Neural cell (in vitro differentiated cells): ENCODE measurements around the gene PGAP6. TPM values are rescaled to one million over a fixed set of nuclear protein-coding genes. Genes with fewer than 3 reads are reported as not detected.

Experiments
- H2AFZ ChIP-seq: fragments of 200-600, 300-800 bp; sonication (generic), shearing (Covaris generic); 2 replicates; pipeline ENCODE4 v1.6.0; 2014; ENCODE audit warnings: low read depth, mild to moderate bottlenecking, antibody characterized with exemption, low read length, moderate library complexity
- H3F3A ChIP-seq: fragments of 200-600 bp; shearing (Covaris generic); 2 replicates; pipeline ENCODE4 v1.6.1; 2016; ENCODE audit warnings: mild to moderate bottlenecking, moderate library complexity, mixed read lengths, antibody characterized with exemption, low read length; ENCODE audit not compliant: insufficient read depth, poor library complexity, severe bottlenecking
- H3K27ac ChIP-seq: fragments of 200-600, 300-800 bp; sonication (generic), shearing (Covaris generic); 2 replicates; pipeline ENCODE4 v1.5.1; 2014; ENCODE audit warnings: mild to moderate bottlenecking, low read length, moderate library complexity
- H3K27me3 ChIP-seq: fragments of 300-800, 200-600 bp; sonication (generic), shearing (Covaris generic); 2 replicates; pipeline ENCODE4 v1.6.0; 2014; ENCODE audit warnings: mild to moderate bottlenecking, low read depth, low read length, moderate library complexity; ENCODE audit not compliant: insufficient read depth
- H3K36me3 ChIP-seq: fragments of 300-800, 200-600 bp; sonication (generic), shearing (Covaris generic); 2 replicates; pipeline ENCODE4 v1.5.1; 2014; ENCODE audit warnings: mild to moderate bottlenecking, antibody characterized with exemption, low read length, moderate library complexity; ENCODE audit not compliant: insufficient read depth
- H3K4me2 ChIP-seq: fragments of 300-800, 200-600 bp; sonication (generic), shearing (Covaris generic); 2 replicates; pipeline ENCODE4 v1.6.0; 2014; ENCODE audit warnings: mild to moderate bottlenecking, low read length
- H3K4me3 ChIP-seq: fragments of 300-800, 200-600 bp; sonication (generic), shearing (Covaris generic); 2 replicates; pipeline ENCODE4 v1.5.1; 2014; ENCODE audit warnings: mild to moderate bottlenecking, low read length, moderate library complexity
- H3K79me2 ChIP-seq: fragments of 200-600 bp; shearing (Covaris generic); replicated peaks from 2 replicates; pipeline ENCODE4 v1.6.0; 2014; ENCODE audit warnings: mild to moderate bottlenecking, low read length, moderate library complexity; ENCODE audit not compliant: insufficient read depth
- H3K9ac ChIP-seq: fragments of 300-800, 200-600 bp; sonication (generic), shearing (Covaris generic); 2 replicates; pipeline ENCODE4 v1.6.1; 2016; ENCODE audit warnings: mild to moderate bottlenecking, low read length, mixed read lengths
- H3K9me2 ChIP-seq: fragments of 200-600 bp; shearing (Covaris generic); 2 replicates; pipeline ENCODE4 v1.6.1; 2016; ENCODE audit warnings: mild to moderate bottlenecking, low read length, mixed read lengths; ENCODE audit not compliant: insufficient read depth
- H3K9me3 ChIP-seq: fragments of 200-600, 300-800 bp; sonication (generic), shearing (Covaris generic); 2 replicates; pipeline ENCODE4 v1.6.1; 2016; ENCODE audit warnings: mild to moderate bottlenecking, mixed run types, low read length, moderate library complexity, mixed read lengths
- H4K20me1 ChIP-seq: fragments of 200-600 bp; shearing (Covaris generic); 2 replicates; pipeline ENCODE4 v1.6.1; 2016; ENCODE audit warnings: mild to moderate bottlenecking, mixed run types; ENCODE audit not compliant: insufficient read depth
- EP300 ChIP-seq: fragments of 450-650 bp; conservative IDR thresholded peaks from 2 replicates; pipeline ENCODE4 v1.6.1; 2014; ENCODE audit warnings: antibody characterized with exemption, mild to moderate bottlenecking, moderate library complexity; ENCODE audit not compliant: poor library complexity, severe bottlenecking
- EZH2 ChIP-seq: fragments of 200-600, 300-800 bp; shearing (Covaris generic), sonication (generic); IDR thresholded peaks from 2 replicates; pipeline ENCODE4 v1.6.1; 2014; ENCODE audit warnings: antibody characterized with exemption, low read length, borderline replicate concordance, mild to moderate bottlenecking; ENCODE audit not compliant: insufficient read depth, poor library complexity, severe bottlenecking
- MXI1 ChIP-seq: fragments of 450-650 bp; conservative IDR thresholded peaks from 2 replicates; pipeline ENCODE4 v1.6.1; 2014; ENCODE audit warnings: antibody characterized with exemption, mild to moderate bottlenecking; ENCODE audit not compliant: poor library complexity, severe bottlenecking
- POLR2AphosphoS5 ChIP-seq: IDR thresholded peaks from 2 replicates; pipeline ENCODE4 v1.6.1; 2012
- RAD21 ChIP-seq: fragments of 450-650 bp; conservative IDR thresholded peaks from 2 replicates; pipeline ENCODE4 v1.6.1; 2014; ENCODE audit warnings: antibody characterized with exemption, mild to moderate bottlenecking, moderate library complexity
- SMC3 ChIP-seq: fragments of 450-650 bp; conservative IDR thresholded peaks from 2 replicates; pipeline ENCODE4 v1.6.1; 2014; ENCODE audit warnings: antibody characterized with exemption, mild to moderate bottlenecking, moderate library complexity; ENCODE audit not compliant: poor library complexity
- TAF1 ChIP-seq: IDR thresholded peaks from 2 replicates; pipeline ENCODE4 v1.6.1; 2012; ENCODE audit warnings: low read depth
- polyA plus RNA-seq: library from polyadenylated mRNA; depleted of rRNA; stranded (reverse); fragments of >200 nt; gene quantifications from 2 replicates; pipeline ENCODE4 v1.2.3, GENCODE V29; 2014
- TF ChIP-seq, protein P1 (sequence below): fragments of 450-650 bp; IDR thresholded peaks from 2 replicates; pipeline ENCODE4 v1.5.1; 2014; ENCODE audit warnings: antibody characterized with exemption, mild to moderate bottlenecking, moderate library complexity; ENCODE audit not compliant: poor library complexity, severe bottlenecking
- TF ChIP-seq, protein P2 (sequence below): IDR thresholded peaks from 2 replicates; pipeline ENCODE4 v1.6.1; 2012; ENCODE audit warnings: borderline replicate concordance

PGAP6 gene
- polyA plus RNA-seq, 1 donor from 2014 or later: 47.3 TPM

GRCh38 chr16:381012-381788, 578 bp downstream of the PGAP6 start:
- Histone ChIP-seq H3K79me2 (peaks cover 6% of the 10 kb centered on the region), H3K36me3 (no peaks in the 10 kb centered on the region), H3K9me3 (no peaks in the 10 kb centered on the region), H2AFZ (no peak overlapping the region), H3F3A (no peaks in the 10 kb centered on the region), H3K4me3 (peak overlapping the region; percentile 95), H4K20me1 (peaks cover 4% of the 10 kb centered on the region), H3K27me3 (no peaks in the 10 kb centered on the region), H3K9ac (peak overlapping the region; percentile 73), H3K27ac (no peak overlapping the region), H3K9me2 (no peaks in the 10 kb centered on the region), H3K4me2 (peak overlapping the region; percentile 84)
- TF ChIP-seq RAD21 (no peak), SMC3 (no peak), TAF1 (no peak), EZH2 (no peak), EP300 (no peak), POLR2AphosphoS5 (no peak), MXI1 (no peak)
- TF ChIP-seq, protein P1, sequence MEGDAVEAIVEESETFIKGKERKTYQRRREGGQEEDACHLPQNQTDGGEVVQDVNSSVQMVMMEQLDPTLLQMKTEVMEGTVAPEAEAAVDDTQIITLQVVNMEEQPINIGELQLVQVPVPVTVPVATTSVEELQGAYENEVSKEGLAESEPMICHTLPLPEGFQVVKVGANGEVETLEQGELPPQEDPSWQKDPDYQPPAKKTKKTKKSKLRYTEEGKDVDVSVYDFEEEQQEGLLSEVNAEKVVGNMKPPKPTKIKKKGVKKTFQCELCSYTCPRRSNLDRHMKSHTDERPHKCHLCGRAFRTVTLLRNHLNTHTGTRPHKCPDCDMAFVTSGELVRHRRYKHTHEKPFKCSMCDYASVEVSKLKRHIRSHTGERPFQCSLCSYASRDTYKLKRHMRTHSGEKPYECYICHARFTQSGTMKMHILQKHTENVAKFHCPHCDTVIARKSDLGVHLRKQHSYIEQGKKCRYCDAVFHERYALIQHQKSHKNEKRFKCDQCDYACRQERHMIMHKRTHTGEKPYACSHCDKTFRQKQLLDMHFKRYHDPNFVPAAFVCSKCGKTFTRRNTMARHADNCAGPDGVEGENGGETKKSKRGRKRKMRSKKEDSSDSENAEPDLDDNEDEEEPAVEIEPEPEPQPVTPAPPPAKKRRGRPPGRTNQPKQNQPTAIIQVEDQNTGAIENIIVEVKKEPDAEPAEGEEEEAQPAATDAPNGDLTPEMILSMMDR: no peak
- TF ChIP-seq, protein P2, sequence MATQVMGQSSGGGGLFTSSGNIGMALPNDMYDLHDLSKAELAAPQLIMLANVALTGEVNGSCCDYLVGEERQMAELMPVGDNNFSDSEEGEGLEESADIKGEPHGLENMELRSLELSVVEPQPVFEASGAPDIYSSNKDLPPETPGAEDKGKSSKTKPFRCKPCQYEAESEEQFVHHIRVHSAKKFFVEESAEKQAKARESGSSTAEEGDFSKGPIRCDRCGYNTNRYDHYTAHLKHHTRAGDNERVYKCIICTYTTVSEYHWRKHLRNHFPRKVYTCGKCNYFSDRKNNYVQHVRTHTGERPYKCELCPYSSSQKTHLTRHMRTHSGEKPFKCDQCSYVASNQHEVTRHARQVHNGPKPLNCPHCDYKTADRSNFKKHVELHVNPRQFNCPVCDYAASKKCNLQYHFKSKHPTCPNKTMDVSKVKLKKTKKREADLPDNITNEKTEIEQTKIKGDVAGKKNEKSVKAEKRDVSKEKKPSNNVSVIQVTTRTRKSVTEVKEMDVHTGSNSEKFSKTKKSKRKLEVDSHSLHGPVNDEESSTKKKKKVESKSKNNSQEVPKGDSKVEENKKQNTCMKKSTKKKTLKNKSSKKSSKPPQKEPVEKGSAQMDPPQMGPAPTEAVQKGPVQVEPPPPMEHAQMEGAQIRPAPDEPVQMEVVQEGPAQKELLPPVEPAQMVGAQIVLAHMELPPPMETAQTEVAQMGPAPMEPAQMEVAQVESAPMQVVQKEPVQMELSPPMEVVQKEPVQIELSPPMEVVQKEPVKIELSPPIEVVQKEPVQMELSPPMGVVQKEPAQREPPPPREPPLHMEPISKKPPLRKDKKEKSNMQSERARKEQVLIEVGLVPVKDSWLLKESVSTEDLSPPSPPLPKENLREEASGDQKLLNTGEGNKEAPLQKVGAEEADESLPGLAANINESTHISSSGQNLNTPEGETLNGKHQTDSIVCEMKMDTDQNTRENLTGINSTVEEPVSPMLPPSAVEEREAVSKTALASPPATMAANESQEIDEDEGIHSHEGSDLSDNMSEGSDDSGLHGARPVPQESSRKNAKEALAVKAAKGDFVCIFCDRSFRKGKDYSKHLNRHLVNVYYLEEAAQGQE: no peak

DNA sequence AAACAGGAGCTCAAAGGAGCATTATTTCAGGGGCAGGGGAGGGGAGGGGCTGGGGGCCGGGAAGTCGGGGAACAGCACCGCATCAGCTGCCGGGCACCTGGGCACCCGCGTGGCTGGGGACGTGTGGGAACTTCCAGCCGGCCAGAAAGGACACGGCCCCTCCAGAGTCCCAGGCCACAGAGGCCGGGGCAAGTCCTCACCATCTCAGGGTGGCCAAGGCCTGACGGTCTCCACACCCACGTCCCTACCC, 1.1 kb downstream of the PGAP6 start:
- H3K4me2 ChIP-seq: peak overlapping the region; percentile 84
- TF ChIP-seq POLR2AphosphoS5 (no peak), RAD21 (no peak), SMC3 (no peak), MXI1 (no peak), EZH2 (no peak)
- TF ChIP-seq, protein P1: no peak
- TF ChIP-seq, protein P2: no peak
- no peaks in the 10 kb centered on the region for H3K9me3 ChIP-seq
- H4K20me1 ChIP-seq: peaks cover 4% of the 10 kb centered on the region
- no peak overlapping the region for H3K27ac ChIP-seq
- H3F3A ChIP-seq: no peaks in the 10 kb centered on the region
- H3K79me2 ChIP-seq: peaks cover 6% of the 10 kb centered on the region
- H3K9me2 ChIP-seq: no peaks in the 10 kb centered on the region
- peak overlapping the region; percentile 95 for H3K4me3 ChIP-seq
- no peaks in the 10 kb centered on the region for H3K36me3 ChIP-seq
- H3K27me3 ChIP-seq: no peaks in the 10 kb centered on the region
- peak overlapping the region; percentile 73 for H3K9ac ChIP-seq
- no peak overlapping the region for H2AFZ ChIP-seq
